ENCODE data around the gene RPL41. TPM values are rescaled to one million over a fixed set of nuclear protein-coding genes. Genes with fewer than 3 reads are reported as not detected.
A peak's percentile ranks its signal among the peaks of the same experiment; 100 is the strongest.

Gene RPL41
- polyA plus RNA-seq, 3 donors = 2,986 to 5,048 (median 3,308) TPM

DNA sequence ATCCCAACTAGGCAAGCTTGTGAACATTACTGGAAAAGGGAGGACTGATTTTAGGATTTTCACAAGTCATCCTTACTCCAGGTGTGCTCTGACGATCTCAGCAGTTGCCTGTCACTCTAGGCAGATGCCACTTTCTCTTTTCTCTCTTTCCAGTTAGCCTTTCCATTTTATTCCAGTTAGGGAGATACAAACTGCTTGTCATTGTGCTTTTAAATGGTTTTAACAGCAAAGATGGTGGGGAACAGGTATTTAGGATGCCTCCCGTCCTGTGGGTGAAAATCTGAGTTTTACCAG, 10.9 kb upstream of the RPL41 start:
- peaks cover 8% of the 10 kb centered on the region for H4K20me1 ChIP-seq (ENCODE audit: insufficient read depth, low read length)
- no peaks in the 10 kb centered on the region for H3K9me3 Mint-ChIP-seq
- intact Hi-C loops (cut with micrococcal nuclease) = loop anchor here in 1 of 2 donors (10.0 kb wide), 1 partner anchor 111 kb away; the partner anchor contains the start of gene SUOX
- no CpG with 5 or more reads among the region's 2 CpGs for WGBS (ENCODE audit: insufficient coverage)
- H3K27ac ChIP-seq (ENCODE audit: low read depth in 1 of 2, low read length in 2 of 2) = peak overlapping the region in 1 of 2 donors; percentile 77
- H3K4me1 Mint-ChIP-seq = peaks cover 23% of the 10 kb centered on the region
- H3K36me3 Mint-ChIP-seq = peaks cover 39 to 43% of the 10 kb centered on the region in 2 donors
- H2AFZ ChIP-seq (ENCODE audit: insufficient read depth, low read depth, low read length, poor library complexity, severe bottlenecking) = peak overlapping the region; percentile 84
- H3K4me3 ChIP-seq (replicated peaks in 1 of 3; ENCODE audit: low read depth in 2 of 3, low read length in 3 of 3) = peak overlapping the region; percentile 69 to 85 (median 83)
- H3K27me3 ChIP-seq (ENCODE audit: control insufficient read depth in 2 of 2, insufficient read depth in 2 of 2, low read length in 2 of 2) = no peaks in the 10 kb centered on the region
- H3K36me3 ChIP-seq (replicated peaks in 1 of 2; ENCODE audit: control insufficient read depth in 1 of 2, insufficient read depth in 2 of 2, low read length in 2 of 2) = peaks cover 35 to 42% of the 10 kb centered on the region in 2 donors
- TF ChIP-seq, protein P1, sequence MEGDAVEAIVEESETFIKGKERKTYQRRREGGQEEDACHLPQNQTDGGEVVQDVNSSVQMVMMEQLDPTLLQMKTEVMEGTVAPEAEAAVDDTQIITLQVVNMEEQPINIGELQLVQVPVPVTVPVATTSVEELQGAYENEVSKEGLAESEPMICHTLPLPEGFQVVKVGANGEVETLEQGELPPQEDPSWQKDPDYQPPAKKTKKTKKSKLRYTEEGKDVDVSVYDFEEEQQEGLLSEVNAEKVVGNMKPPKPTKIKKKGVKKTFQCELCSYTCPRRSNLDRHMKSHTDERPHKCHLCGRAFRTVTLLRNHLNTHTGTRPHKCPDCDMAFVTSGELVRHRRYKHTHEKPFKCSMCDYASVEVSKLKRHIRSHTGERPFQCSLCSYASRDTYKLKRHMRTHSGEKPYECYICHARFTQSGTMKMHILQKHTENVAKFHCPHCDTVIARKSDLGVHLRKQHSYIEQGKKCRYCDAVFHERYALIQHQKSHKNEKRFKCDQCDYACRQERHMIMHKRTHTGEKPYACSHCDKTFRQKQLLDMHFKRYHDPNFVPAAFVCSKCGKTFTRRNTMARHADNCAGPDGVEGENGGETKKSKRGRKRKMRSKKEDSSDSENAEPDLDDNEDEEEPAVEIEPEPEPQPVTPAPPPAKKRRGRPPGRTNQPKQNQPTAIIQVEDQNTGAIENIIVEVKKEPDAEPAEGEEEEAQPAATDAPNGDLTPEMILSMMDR (IDR thresholded peaks at IDR 0.05) = no peak
- H3K4me1 ChIP-seq (ENCODE audit: control insufficient read depth in 1 of 2, insufficient read depth in 2 of 2, low read length in 2 of 2) = peaks cover 19 to 23% of the 10 kb centered on the region in 2 donors
- H3K9ac ChIP-seq (ENCODE audit: insufficient read depth, low read length, poor library complexity, severe bottlenecking) = peak overlapping the region; percentile 79
- H3K4me3 Mint-ChIP-seq = peak overlapping the region; percentile 99
- H3K27ac Mint-ChIP-seq = peak overlapping the region in 5 of 7 donors; percentile 20 to 94 (median 78)
- H3K4me2 ChIP-seq (replicated peaks; ENCODE audit: extremely low read depth, low read length, poor library complexity, severe bottlenecking) = peak overlapping the region; percentile 81
- no peak for DNase-seq
- H3K79me2 ChIP-seq (ENCODE audit: insufficient read depth, low read length) = peaks cover 35% of the 10 kb centered on the region
- peaks cover 0 to 5% (median 2%) of the 10 kb centered on the region in 3 donors for H3K27me3 Mint-ChIP-seq (ENCODE audit: low read depth in 3 of 3)
- H3K9me3 ChIP-seq (replicated peaks in 1 of 2; ENCODE audit: control insufficient read depth in 1 of 2, insufficient read depth in 1 of 2, low read length in 2 of 2) = no peaks in the 10 kb centered on the region

DNA sequence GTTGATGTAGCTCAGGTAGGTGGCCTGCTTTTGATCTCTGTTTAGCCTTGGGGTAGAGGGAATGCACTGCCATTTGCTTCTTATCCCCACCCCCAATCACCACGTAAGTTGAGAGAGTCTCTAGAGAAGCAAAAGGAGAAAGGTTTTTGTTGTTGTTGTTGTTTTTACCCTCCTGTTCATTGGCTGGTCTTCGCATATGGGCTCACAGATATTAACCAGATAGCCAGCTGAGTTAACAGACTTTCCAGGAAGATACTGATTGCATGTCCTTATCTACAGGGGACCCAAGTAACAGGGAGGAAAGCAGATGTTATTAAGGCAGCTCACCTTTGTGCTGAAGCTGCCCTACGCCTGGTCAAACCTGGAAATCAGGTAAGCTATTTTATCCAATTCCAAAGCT, 9.2 kb upstream of the RPL41 start:
- WGBS (ENCODE audit: insufficient coverage) = 100% methylated on average over 2 of the region's 3 CpGs
- Mint-ChIP-seq H3K36me3 (peaks cover 51 to 59% of the 10 kb centered on the region in 2 donors), H3K4me1 (peaks cover 23% of the 10 kb centered on the region), H3K27ac (peak overlapping the region in 1 of 7 donors; percentile 57), H3K27me3 (ENCODE audit: low read depth in 3 of 3) (peaks cover 0 to under 1% (median 0%) of the 10 kb centered on the region in 3 donors), H3K4me3 (no peak overlapping the region), H3K9me3 (no peaks in the 10 kb centered on the region)
- Histone ChIP-seq H3K36me3 (replicated peaks in 1 of 2; ENCODE audit: control insufficient read depth in 1 of 2, insufficient read depth in 2 of 2, low read length in 2 of 2) (peaks cover 52 to 58% of the 10 kb centered on the region in 2 donors), H3K27ac (ENCODE audit: low read depth in 1 of 2, low read length in 2 of 2) (no peak overlapping the region), H3K4me2 (replicated peaks; ENCODE audit: extremely low read depth, low read length, poor library complexity, severe bottlenecking) (no peak overlapping the region), H3K4me1 (ENCODE audit: control insufficient read depth in 1 of 2, insufficient read depth in 2 of 2, low read length in 2 of 2) (peaks cover 19 to 23% of the 10 kb centered on the region in 2 donors), H3K9ac (ENCODE audit: insufficient read depth, low read length, poor library complexity, severe bottlenecking) (no peak overlapping the region), H3K79me2 (ENCODE audit: insufficient read depth, low read length) (peaks cover 35% of the 10 kb centered on the region), H3K27me3 (ENCODE audit: control insufficient read depth in 2 of 2, insufficient read depth in 2 of 2, low read length in 2 of 2) (no peaks in the 10 kb centered on the region), H3K9me3 (replicated peaks in 1 of 2; ENCODE audit: control insufficient read depth in 1 of 2, insufficient read depth in 1 of 2, low read length in 2 of 2) (no peaks in the 10 kb centered on the region), H3K4me3 (replicated peaks in 1 of 3; ENCODE audit: low read depth in 2 of 3, low read length in 3 of 3) (no peak overlapping the region), H2AFZ (ENCODE audit: insufficient read depth, low read depth, low read length, poor library complexity, severe bottlenecking) (no peak overlapping the region), H4K20me1 (ENCODE audit: insufficient read depth, low read length) (peaks cover 8% of the 10 kb centered on the region)
- intact Hi-C loops (cut with micrococcal nuclease) = loop anchor here in 1 of 2 donors (10.0 kb wide), 1 partner anchor 112 kb away; the partner anchor contains the start of gene SUOX
- no peak for DNase-seq
- TF ChIP-seq, protein P1 (IDR thresholded peaks at IDR 0.05) = no peak

Data from CD14-positive monocyte (primary cell).